CD4-positive, alpha-beta memory T cell (primary cell): ENCODE results near the gene GOT1. TPM values are rescaled to one million over a fixed set of nuclear protein-coding genes. Genes with fewer than 3 reads are reported as not detected.

Experiments used
- CTCF ChIA-PET: fragments of 350-600 bp; sonication (Branson Sonifier 250); formaldehyde crosslinking; loops from one replicate; lab custom pipeline; 2021; ENCODE audit warnings: inconsistent platforms; ENCODE audit not compliant: partially characterized antibody; lab: Charles Lee
- POLR2A ChIA-PET: fragments of 350-600 bp; sonication (Branson Sonifier 250); formaldehyde crosslinking; loops from one replicate; lab custom pipeline; 2021; ENCODE audit not compliant: partially characterized antibody; lab: Charles Lee
- DNase-seq, 5 donors: peaks; one replicate each; pipeline versions ENCODE4 v3.0.0 to v3.0.0-alpha.2; 2020 to 2022; ENCODE audit warnings: mixed read lengths in 1 of 5
- H3K27ac ChIP-seq: one replicate; pipeline ENCODE4 v1.7.0; 2013; ENCODE audit warnings: low read depth, low read length
- H3K27me3 ChIP-seq: 2 replicates; pipeline ENCODE4 v1.7.0; 2013; ENCODE audit warnings: mild to moderate bottlenecking, low read length, moderate library complexity; ENCODE audit not compliant: insufficient read depth
- H3K36me3 ChIP-seq: 2 replicates; pipeline ENCODE4 v1.7.0; 2013; ENCODE audit warnings: mild to moderate bottlenecking, low read length, moderate library complexity; ENCODE audit not compliant: insufficient read depth
- H3K4me1 ChIP-seq: 2 replicates; pipeline ENCODE4 v1.7.0; 2013; ENCODE audit warnings: mild to moderate bottlenecking, low read length, moderate library complexity; ENCODE audit not compliant: insufficient read depth
- H3K4me3 ChIP-seq, 2 donors: one replicate each; pipeline ENCODE4 v1.7.0; 2013; ENCODE audit warnings: low read length in 2 of 2, mild to moderate bottlenecking in 1 of 2
- H3K9me3 ChIP-seq, 2 donors: one replicate each; pipeline ENCODE4 v1.7.0; 2013; ENCODE audit warnings: low read length in 2 of 2, control low read depth in 1 of 2; ENCODE audit not compliant: control insufficient read depth in 1 of 2
- H3K27ac Mint-ChIP-seq, 7 donors: one replicate each; pipeline ENCODE4 v1.8.0; 2020 to 2021; ENCODE audit warnings: mixed read lengths in 7 of 7, mild to moderate bottlenecking in 6 of 7, inconsistent platforms in 3 of 7, moderate library complexity in 3 of 7
- H3K27me3 Mint-ChIP-seq, 2 donors: one replicate each; pipeline ENCODE4 v1.8.0; 2020 to 2021; ENCODE audit warnings: mixed read lengths in 2 of 2
- H3K36me3 Mint-ChIP-seq, 2 donors: one replicate each; pipeline ENCODE4 v1.8.0; 2020 to 2021; ENCODE audit warnings: mixed read lengths in 2 of 2, inconsistent platforms in 1 of 2, mild to moderate bottlenecking in 1 of 2
- H3K4me1 Mint-ChIP-seq, 4 donors: one replicate each; pipeline ENCODE4 v1.8.0; 2020 to 2021; ENCODE audit warnings: mixed read lengths in 4 of 4, mild to moderate bottlenecking in 1 of 4
- H3K4me3 Mint-ChIP-seq, 8 donors: one replicate each; pipeline ENCODE4 v1.8.0; 2020 to 2021; ENCODE audit warnings: mixed read lengths in 8 of 8, mild to moderate bottlenecking in 7 of 8, moderate library complexity in 6 of 8, inconsistent platforms in 3 of 8
- H3K9me3 Mint-ChIP-seq, 8 donors: one replicate each; pipeline ENCODE4 v1.8.0; 2020 to 2021; ENCODE audit warnings: mixed read lengths in 8 of 8, mild to moderate bottlenecking in 5 of 8, inconsistent platforms in 3 of 8, moderate library complexity in 1 of 8
- intact Hi-C: fragments of 100-400 bp; cut with micrococcal nuclease; formaldehyde crosslinking; loops from one replicate; pipeline ENCODE4 v1.15.1; 2023
- polyA plus RNA-seq, 2 donors: library from polyadenylated mRNA; unstranded; fragments of 300-500 nt; fragmentation: Illumina TruSeq; gene quantifications; one replicate each; pipeline ENCODE4 v1.2.3, GENCODE V29; 2021
- total RNA-seq, 2 experiments: library from RNA; stranded (reverse); gene quantifications; one replicate each; pipeline ENCODE4 v1.2.3, GENCODE V29; 2021

Gene GOT1
- total and polyA plus RNA-seq, 4 experiments from 2014 or later, result 10.3 to 19.4 (median 14.6) TPM

GRCh38 chr10:99374526-99374925, 55.9 kb downstream of the GOT1 start:
- Histone ChIP-seq H3K36me3 (no peaks in the 10 kb centered on the region), H3K4me3 (no peak overlapping the region), H3K4me1 (peaks cover 6% of the 10 kb centered on the region), H3K9me3 (no peaks in the 10 kb centered on the region), H3K27ac (no peak overlapping the region), H3K27me3 (no peaks in the 10 kb centered on the region)
- peaks cover 16 to 32% of the 10 kb centered on the region in 2 donors for H3K27me3 Mint-ChIP-seq
- peaks cover 2 to 8% (median 5%) of the 10 kb centered on the region in 4 donors for H3K4me1 Mint-ChIP-seq
- POLR2A ChIA-PET, result no interaction called here
- H3K27ac Mint-ChIP-seq, result no peak overlapping the region
- no peak overlapping the region for H3K4me3 Mint-ChIP-seq
- intact Hi-C loops, result loop anchor here (5.0 kb wide), 1 partner anchor 907 kb away; no protein-coding TSS in a partner anchor
- CTCF ChIA-PET, result interaction anchor here (0.5 kb wide), 1 partner anchor 62 kb away, joined by 3 read pairs; no protein-coding TSS in a partner anchor
- no peak for DNase-seq
- H3K36me3 Mint-ChIP-seq, result no peaks in the 10 kb centered on the region
- no peaks in the 10 kb centered on the region for H3K9me3 Mint-ChIP-seq

- H3K36me3 Mint-ChIP-seq, result no peaks in the 10 kb centered on the region
- POLR2A ChIA-PET, result no interaction called here
- H3K9me3 Mint-ChIP-seq, result no peaks in the 10 kb centered on the region
- no peak overlapping the region for H3K27ac Mint-ChIP-seq
- H3K27me3 Mint-ChIP-seq, result peaks cover 12 to 30% of the 10 kb centered on the region in 2 donors
- Histone ChIP-seq H3K4me3 (no peak overlapping the region), H3K27ac (no peak overlapping the region), H3K36me3 (no peaks in the 10 kb centered on the region), H3K9me3 (no peaks in the 10 kb centered on the region), H3K4me1 (peaks cover 6% of the 10 kb centered on the region), H3K27me3 (no peaks in the 10 kb centered on the region)
- peak overlapping the region in 1 of 8 donors; percentile 37 for H3K4me3 Mint-ChIP-seq
- intact Hi-C loops, result loop anchor here (5.0 kb wide), 1 partner anchor 905 kb away; no protein-coding TSS in a partner anchor
- DNase-seq, result no peak
- H3K4me1 Mint-ChIP-seq, result peaks cover 2 to 8% (median 5%) of the 10 kb centered on the region in 4 donors
- CTCF ChIA-PET, result no interaction called here
Observed at GRCh38 chr10:99372546-99373271, 57.7 kb downstream of the GOT1 start.

GRCh38 chr10:99370993-99371392, 59.4 kb downstream of the GOT1 start:
- no peak for DNase-seq
- no peaks in the 10 kb centered on the region for H3K36me3 Mint-ChIP-seq
- Histone ChIP-seq H3K9me3 (no peaks in the 10 kb centered on the region), H3K27ac (no peak overlapping the region), H3K27me3 (no peaks in the 10 kb centered on the region), H3K36me3 (no peaks in the 10 kb centered on the region), H3K4me3 (no peak overlapping the region), H3K4me1 (peaks cover 6% of the 10 kb centered on the region)
- H3K27me3 Mint-ChIP-seq, result peaks cover 12 to 34% of the 10 kb centered on the region in 2 donors
- no peak overlapping the region for H3K4me3 Mint-ChIP-seq
- no peaks in the 10 kb centered on the region for H3K9me3 Mint-ChIP-seq
- intact Hi-C loops, result loop anchor here (5.0 kb wide), 1 partner anchor 904 kb away; no protein-coding TSS in a partner anchor
- peaks cover 2 to 8% (median 5%) of the 10 kb centered on the region in 4 donors for H3K4me1 Mint-ChIP-seq
- CTCF ChIA-PET, result no interaction called here
- POLR2A ChIA-PET, result no interaction called here
- no peak overlapping the region for H3K27ac Mint-ChIP-seq

- CTCF ChIA-PET, result no interaction called here
Observed at GRCh38 chr10:99369551-99369950, 60.9 kb downstream of the GOT1 start.

GRCh38 chr10:99369126-99369525, 61.3 kb downstream of the GOT1 start:
- ChIA-PET POLR2A (no interaction called here), CTCF (no interaction called here)
- peaks cover 9 to 30% of the 10 kb centered on the region in 2 donors for H3K27me3 Mint-ChIP-seq

More at GRCh38 chr10:99369551-99369950, 60.9 kb downstream of the GOT1 start:
- H3K27me3 Mint-ChIP-seq, result peaks cover 12 to 30% of the 10 kb centered on the region in 2 donors
- H3K4me1 ChIP-seq, result peaks cover 6% of the 10 kb centered on the region
- no peaks in the 10 kb centered on the region for H3K36me3 Mint-ChIP-seq
- no peaks in the 10 kb centered on the region for H3K27me3 ChIP-seq
- H3K9me3 ChIP-seq, result no peaks in the 10 kb centered on the region
- H3K4me3 ChIP-seq, result no peak overlapping the region
- H3K4me3 Mint-ChIP-seq, result no peak overlapping the region
- no peak for DNase-seq
- no peaks in the 10 kb centered on the region for H3K9me3 Mint-ChIP-seq
- H3K27ac Mint-ChIP-seq, result no peak overlapping the region
- peaks cover 2 to 8% (median 5%) of the 10 kb centered on the region in 4 donors for H3K4me1 Mint-ChIP-seq
- H3K36me3 ChIP-seq, result no peaks in the 10 kb centered on the region
- POLR2A ChIA-PET, result no interaction called here
- no peak overlapping the region for H3K27ac ChIP-seq
- intact Hi-C loops, result no loop called here

GRCh38 chr10:99368646-99369045, 61.8 kb downstream of the GOT1 start:
- Mint-ChIP-seq H3K27ac (no peak overlapping the region), H3K4me1 (peaks cover 2 to 8% (median 5%) of the 10 kb centered on the region in 4 donors), H3K36me3 (no peaks in the 10 kb centered on the region), H3K27me3 (peaks cover 8 to 28% of the 10 kb centered on the region in 2 donors), H3K9me3 (no peaks in the 10 kb centered on the region), H3K4me3 (no peak overlapping the region)
- Histone ChIP-seq H3K9me3 (no peaks in the 10 kb centered on the region), H3K27ac (no peak overlapping the region), H3K27me3 (no peaks in the 10 kb centered on the region), H3K4me1 (peaks cover 6% of the 10 kb centered on the region), H3K4me3 (no peak overlapping the region), H3K36me3 (no peaks in the 10 kb centered on the region)
- ChIA-PET CTCF (no interaction called here), POLR2A (no interaction called here)
- DNase-seq, result no peak
- intact Hi-C loops, result no loop called here

More at GRCh38 chr10:99369126-99369525, 61.3 kb downstream of the GOT1 start:
- H3K4me3 Mint-ChIP-seq, result no peak overlapping the region
- peaks cover 2 to 8% (median 5%) of the 10 kb centered on the region in 4 donors for H3K4me1 Mint-ChIP-seq
- no peak for DNase-seq
- H3K27ac Mint-ChIP-seq, result no peak overlapping the region
- no peak overlapping the region for H3K27ac ChIP-seq
- H3K27me3 ChIP-seq, result no peaks in the 10 kb centered on the region
- peaks cover 6% of the 10 kb centered on the region for H3K4me1 ChIP-seq
- H3K9me3 Mint-ChIP-seq, result no peaks in the 10 kb centered on the region
- intact Hi-C loops, result no loop called here
- no peaks in the 10 kb centered on the region for H3K36me3 ChIP-seq
- H3K9me3 ChIP-seq, result no peaks in the 10 kb centered on the region
- no peaks in the 10 kb centered on the region for H3K36me3 Mint-ChIP-seq
- H3K4me3 ChIP-seq, result no peak overlapping the region

- Mint-ChIP-seq H3K4me1 (peaks cover 2 to 8% (median 5%) of the 10 kb centered on the region in 4 donors), H3K9me3 (no peaks in the 10 kb centered on the region), H3K36me3 (no peaks in the 10 kb centered on the region), H3K27me3 (peaks cover 6 to 21% of the 10 kb centered on the region in 2 donors), H3K4me3 (no peak overlapping the region), H3K27ac (no peak overlapping the region)
- no peaks in the 10 kb centered on the region for H3K9me3 ChIP-seq
- CTCF ChIA-PET, result no interaction called here
- no peak overlapping the region for H3K4me3 ChIP-seq
- H3K4me1 ChIP-seq, result peaks cover 6% of the 10 kb centered on the region
- H3K27ac ChIP-seq, result no peak overlapping the region
- H3K36me3 ChIP-seq, result no peaks in the 10 kb centered on the region
- DNase-seq, result no peak
- POLR2A ChIA-PET, result no interaction called here
- intact Hi-C loops, result no loop called here
- H3K27me3 ChIP-seq, result no peaks in the 10 kb centered on the region
Observed at GRCh38 chr10:99366666-99367065, 63.8 kb downstream of the GOT1 start.
